Body of pancreas (tissue), 4 donors: Measurements from ENCODE around the gene PLEKHG1. TPM values are rescaled to one million over a fixed set of nuclear protein-coding genes. Genes with fewer than 3 reads are reported as not detected.
A peak's percentile ranks its signal among the peaks of the same experiment; 100 is the strongest.

Experiments
- ATAC-seq: fragments of 150-250 bp; one replicate; pipeline ENCODE4 v1.9.1; 2016
- DNase-seq, 4 donors: peaks; one replicate each; pipeline ENCODE4 v3.0.0-alpha.2; 2019
- H3K27ac ChIP-seq, 4 donors: fragments of 200-600 bp; sonication (generic); 1 replicate in 3 of 4; 2 replicates in 1 of 4; pipeline versions ENCODE4 v1.5.1 to v1.6.1; 2016 to 2019; ENCODE audit warnings: mild to moderate bottlenecking in 1 of 4, mixed read lengths in 1 of 4, moderate library complexity in 1 of 4
- H3K27me3 ChIP-seq, 2 donors: fragments of 200-600 bp; sonication (generic); one replicate each; pipeline ENCODE4 v1.6.0; 2016; ENCODE audit warnings: mild to moderate bottlenecking in 1 of 2
- H3K36me3 ChIP-seq, 2 donors: fragments of 200-600 bp; sonication (generic); replicated peaks in 1 of 2; 2 replicates each; pipeline ENCODE4 v1.5.1; 2016; ENCODE audit warnings: low read depth in 2 of 2; ENCODE audit not compliant: insufficient read depth in 1 of 2
- H3K4me1 ChIP-seq: fragments of 200-600 bp; sonication (generic); one replicate; pipeline ENCODE4 v1.6.0; 2016
- H3K4me3 ChIP-seq, 2 donors: fragments of 200-600 bp; sonication (generic); 1 replicate in 1 of 2; 2 replicates in 1 of 2; pipeline ENCODE4 v1.5.1; 2016 to 2019
- H3K9me3 ChIP-seq, 3 donors: fragments of 200-600 bp; sonication (generic); 1 replicate in 2 of 3; 2 replicates in 1 of 3; pipeline ENCODE4 v1.5.1; 2016
- CTCF ChIP-seq, 7 experiments: fragments of 450-650 bp in 4 of 7; fragments of 200-600 bp in 3 of 7; sonication (generic) in 3 of 7; IDR thresholded peaks; one replicate each; pipeline ENCODE4 v1.5.1; 2016 to 2019; ENCODE audit warnings: antibody characterized with exemption in 7 of 7
- POLR2A ChIP-seq, 3 donors: fragments of 450-650 bp; IDR thresholded peaks; one replicate each; pipeline ENCODE4 v1.6.1; 2016; ENCODE audit warnings: antibody characterized with exemption in 3 of 3, mild to moderate bottlenecking in 2 of 3
- WGBS, 2 donors: methylation state at CpG; one replicate each; pipeline ENCODE4 v1.1.5; 2017; 5-methylcytosine and 5-hydroxymethylcytosine counted together
- intact Hi-C: fragments of 100-400 bp; cut with DNase I; formaldehyde crosslinking; loops from one replicate; pipeline ENCODE4 v1.15.1; 2023
- total RNA-seq, 2 donors: library from RNA; depleted of rRNA; stranded (reverse); fragments of >200 nt; gene quantifications; one replicate each; pipeline ENCODE4 v1.1.0, GENCODE V29; 2016

The PLEKHG1 gene
- total RNA-seq, 2 donors from 2014 or later, result 4.2 to 26.0 TPM

GRCh38 chr6:150622941-150623874 is 23.5 kb downstream of the PLEKHG1 start:
- intact Hi-C loops, result no loop called here
- Histone ChIP-seq H3K27me3 (no peaks in the 10 kb centered on the region), H3K27ac (no peak overlapping the region), H3K36me3 (no peaks in the 10 kb centered on the region), H3K4me1 (no peaks in the 10 kb centered on the region), H3K4me3 (no peak overlapping the region), H3K9me3 (no peaks in the 10 kb centered on the region)
- no peak for ATAC-seq
- DNase-seq, result peak in 1 of 4 donors; percentile 11
- TF ChIP-seq POLR2A (IDR thresholded peaks at IDR 0.05) (no peak), CTCF (IDR thresholded peaks at IDR 0.05) (no peak)
- whole genome bisulfite sequencing, 2 donors, result 76 to 84% methylated on average over 18 of the region's 18 CpGs

- Histone ChIP-seq H3K4me3 (no peak overlapping the region), H3K36me3 (no peaks in the 10 kb centered on the region), H3K4me1 (peaks cover 5% of the 10 kb centered on the region), H3K27ac (no peak overlapping the region), H3K9me3 (no peaks in the 10 kb centered on the region), H3K27me3 (no peaks in the 10 kb centered on the region)
- intact Hi-C loops, result no loop called here
- no peak for TF ChIP-seq CTCF (IDR thresholded peaks at IDR 0.05)
- TF ChIP-seq POLR2A (IDR thresholded peaks at IDR 0.05), result no peak
- no peak for DNase-seq
- WGBS, 2 donors, result 70 to 78% methylated on average over 5 of the region's 5 CpGs
- no peak for ATAC-seq
Observed at GRCh38 chr6:150624191-150624590, 24.5 kb downstream of the PLEKHG1 start.

- TF ChIP-seq CTCF (IDR thresholded peaks at IDR 0.05), result no peak
- TF ChIP-seq POLR2A (IDR thresholded peaks at IDR 0.05), result no peak
- H3K36me3 ChIP-seq, result no peaks in the 10 kb centered on the region
- peaks cover 5% of the 10 kb centered on the region for H3K4me1 ChIP-seq
- no peaks in the 10 kb centered on the region for H3K9me3 ChIP-seq
- H3K27ac ChIP-seq, result no peak overlapping the region
- H3K27me3 ChIP-seq, result no peaks in the 10 kb centered on the region
- no peak for ATAC-seq
- whole genome bisulfite sequencing, 2 donors, result 89 to 90% methylated on average over 4 of the region's 4 CpGs
- DNase-seq, result no peak
- intact Hi-C loops, result no loop called here
- no peak overlapping the region for H3K4me3 ChIP-seq
Observed at GRCh38 chr6:150625927-150626326, 26.2 kb downstream of the PLEKHG1 start.

- no peaks in the 10 kb centered on the region for H3K27me3 ChIP-seq
- H3K36me3 ChIP-seq, result no peaks in the 10 kb centered on the region
- intact Hi-C loops, result no loop called here
- ATAC-seq, result no peak
- no peak for DNase-seq
- no peaks in the 10 kb centered on the region for H3K9me3 ChIP-seq
- no peak for TF ChIP-seq POLR2A (IDR thresholded peaks at IDR 0.05)
- H3K4me3 ChIP-seq, result no peak overlapping the region
- peaks cover 5% of the 10 kb centered on the region for H3K4me1 ChIP-seq
- no peak overlapping the region for H3K27ac ChIP-seq
Observed at GRCh38 chr6:150627154-150627553, 27.5 kb downstream of the PLEKHG1 start.

- no peak overlapping the region for H3K4me3 ChIP-seq
- H3K9me3 ChIP-seq, result no peaks in the 10 kb centered on the region
- 33 to 35% methylated on average over 5 of the region's 5 CpGs for WGBS, 2 donors
- peaks cover 5% of the 10 kb centered on the region for H3K4me1 ChIP-seq
- H3K27me3 ChIP-seq, result no peaks in the 10 kb centered on the region
- ATAC-seq, result no peak
- H3K27ac ChIP-seq, result peak overlapping the region in 1 of 4 donors; percentile 17
- no peaks in the 10 kb centered on the region for H3K36me3 ChIP-seq
- intact Hi-C loops, result no loop called here
- TF ChIP-seq CTCF (IDR thresholded peaks at IDR 0.05) (no peak), POLR2A (IDR thresholded peaks at IDR 0.05) (no peak)
- no peak for DNase-seq
Observed at GRCh38 chr6:150627585-150628025, 27.9 kb downstream of the PLEKHG1 start.
